Mesothelial cell of epicardium (in vitro differentiated cells): ENCODE measurements around the gene CACNA1I. TPM values are rescaled to one million over a fixed set of nuclear protein-coding genes. Genes with fewer than 3 reads are reported as not detected.

Experiments
- DNase-seq, 2 experiments: peaks; one replicate each; pipeline ENCODE4 v3.0.0; 2021; ENCODE audit warnings: low spot score in 2 of 2; ENCODE audit not compliant: unreplicated experiment in 2 of 2
- H3K27ac Mint-ChIP-seq: 2 replicates; pipeline ENCODE4 v1.8.0; 2021; ENCODE audit warnings: mixed read lengths
- H3K27me3 Mint-ChIP-seq: 2 replicates; pipeline ENCODE4 v1.8.0; 2021; ENCODE audit warnings: low read depth, mixed read lengths
- H3K36me3 Mint-ChIP-seq: 2 replicates; pipeline ENCODE4 v1.8.0; 2021; ENCODE audit warnings: mixed read lengths
- H3K4me1 Mint-ChIP-seq: 2 replicates; pipeline ENCODE4 v1.8.0; 2021; ENCODE audit warnings: mixed read lengths
- H3K4me3 Mint-ChIP-seq: 2 replicates; pipeline ENCODE4 v1.8.0; 2021; ENCODE audit warnings: mild to moderate bottlenecking, moderate library complexity, mixed read lengths
- H3K9me3 Mint-ChIP-seq: 2 replicates; pipeline ENCODE4 v1.8.0; 2021; ENCODE audit warnings: mixed read lengths
- CTCF ChIP-seq: fragments of 200-600 bp; sonication (generic); IDR thresholded peaks from one replicate; pipeline ENCODE4 v1.5.0; 2021; ENCODE audit warnings: antibody characterized with exemption; ENCODE audit not compliant: unreplicated experiment
- total RNA-seq: library from RNA; stranded (reverse); gene quantifications from 3 replicates; pipeline ENCODE4 v1.2.1, GENCODE V29; 2021

The CACNA1I gene
- total RNA-seq, 1 donor from 2014 or later: 0.31 TPM

GRCh38 chr22:39620924-39621690 is 50.6 kb downstream of the CACNA1I start:
- no peak for TF ChIP-seq CTCF
- no peak for DNase-seq
- Mint-ChIP-seq H3K27me3 (peaks cover 22% of the 10 kb centered on the region), H3K36me3 (no peaks in the 10 kb centered on the region), H3K9me3 (no peaks in the 10 kb centered on the region), H3K4me1 (peaks cover 4% of the 10 kb centered on the region), H3K4me3 (no peak overlapping the region), H3K27ac (no peak overlapping the region)

GRCh38 chr22:39621826-39622225 is 51.3 kb downstream of the CACNA1I start:
- Mint-ChIP-seq H3K4me3 (no peak overlapping the region), H3K36me3 (no peaks in the 10 kb centered on the region), H3K4me1 (peaks cover 4% of the 10 kb centered on the region), H3K9me3 (no peaks in the 10 kb centered on the region), H3K27ac (no peak overlapping the region), H3K27me3 (peaks cover 24% of the 10 kb centered on the region)
- no peak for DNase-seq
- no peak for TF ChIP-seq CTCF

DNA sequence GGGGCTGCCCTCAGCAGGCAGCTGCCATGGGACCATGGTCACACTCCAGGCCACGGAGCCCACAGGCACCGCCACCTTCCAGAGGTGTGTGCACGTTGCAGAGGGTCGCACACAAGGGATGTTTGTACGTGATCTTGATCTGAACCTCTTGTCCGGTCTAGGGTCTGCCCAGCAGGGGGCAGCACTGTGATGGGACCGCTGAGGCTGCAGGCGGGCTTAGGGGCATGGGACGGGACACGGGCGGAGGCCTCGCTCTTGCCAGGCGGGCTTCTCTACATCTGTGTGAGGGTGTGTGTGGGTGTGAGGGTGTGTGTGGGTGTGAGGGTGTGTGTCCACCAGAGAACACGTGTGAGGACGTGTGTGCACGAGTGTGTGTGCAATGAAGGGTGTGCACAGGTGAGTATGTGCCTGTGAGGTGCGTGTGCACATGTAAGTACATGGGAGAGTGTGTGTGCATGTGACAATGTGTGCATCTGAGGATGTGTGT is 52.4 kb downstream of the CACNA1I start:
- no peak overlapping the region for H3K27ac Mint-ChIP-seq
- peak in 1 of 2 experiments; percentile 61 for DNase-seq
- TF ChIP-seq CTCF: peak; percentile 63
- no peaks in the 10 kb centered on the region for H3K36me3 Mint-ChIP-seq
- peaks cover 19% of the 10 kb centered on the region for H3K27me3 Mint-ChIP-seq
- H3K9me3 Mint-ChIP-seq: no peaks in the 10 kb centered on the region
- H3K4me3 Mint-ChIP-seq: no peak overlapping the region
- peaks cover 5% of the 10 kb centered on the region for H3K4me1 Mint-ChIP-seq

DNA sequence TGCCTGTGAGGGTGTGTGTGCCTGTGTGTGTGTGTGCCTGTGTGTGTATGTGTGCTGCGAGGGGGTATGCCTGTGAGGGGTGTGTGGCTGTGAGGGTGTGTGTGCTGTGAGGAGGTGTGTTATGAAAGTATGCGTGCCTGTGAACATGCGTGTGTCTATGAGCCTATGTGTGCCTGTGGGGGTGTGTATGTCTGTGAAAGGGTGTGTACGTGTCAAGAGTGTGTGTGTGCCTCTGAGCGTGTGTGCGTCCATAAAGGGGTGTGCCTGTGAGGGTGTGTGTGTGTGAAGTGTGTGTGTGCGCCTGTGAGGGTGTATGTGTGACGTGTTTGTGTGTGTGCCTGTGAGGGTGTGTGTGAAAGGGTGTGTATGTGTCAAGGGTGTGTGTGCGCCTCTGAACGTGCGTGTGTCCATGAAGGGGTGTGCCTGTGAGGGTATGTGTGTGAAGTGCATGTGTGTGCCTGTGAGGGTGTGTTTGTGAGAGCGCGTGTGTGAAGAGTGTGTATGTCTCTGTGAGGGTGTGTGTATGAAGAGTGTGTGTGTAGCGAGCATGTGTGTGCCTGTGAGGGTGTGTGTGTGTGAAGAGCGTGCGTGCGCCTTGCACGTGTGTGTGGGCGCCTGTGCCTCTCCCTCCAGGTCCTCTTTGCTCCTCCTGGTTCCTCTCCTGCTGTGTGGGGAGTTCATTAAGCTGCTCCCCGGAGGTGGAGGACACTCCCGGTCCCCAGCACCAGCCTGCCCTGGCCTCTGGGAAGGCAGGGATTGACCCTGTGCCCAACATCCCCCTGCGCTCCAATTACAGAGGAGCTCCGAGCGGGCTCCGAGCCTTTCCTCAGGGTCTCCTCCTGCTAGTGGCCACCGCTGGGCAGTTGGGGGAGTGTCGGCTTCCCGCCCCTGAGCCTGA is 53.3 kb downstream of the CACNA1I start:
- no peaks in the 10 kb centered on the region for H3K9me3 Mint-ChIP-seq
- peaks cover 17% of the 10 kb centered on the region for H3K27me3 Mint-ChIP-seq
- H3K4me1 Mint-ChIP-seq: peaks cover 3% of the 10 kb centered on the region
- H3K4me3 Mint-ChIP-seq: no peak overlapping the region
- H3K36me3 Mint-ChIP-seq: no peaks in the 10 kb centered on the region
- DNase-seq: no peak
- H3K27ac Mint-ChIP-seq: no peak overlapping the region
- no peak for TF ChIP-seq CTCF

DNA sequence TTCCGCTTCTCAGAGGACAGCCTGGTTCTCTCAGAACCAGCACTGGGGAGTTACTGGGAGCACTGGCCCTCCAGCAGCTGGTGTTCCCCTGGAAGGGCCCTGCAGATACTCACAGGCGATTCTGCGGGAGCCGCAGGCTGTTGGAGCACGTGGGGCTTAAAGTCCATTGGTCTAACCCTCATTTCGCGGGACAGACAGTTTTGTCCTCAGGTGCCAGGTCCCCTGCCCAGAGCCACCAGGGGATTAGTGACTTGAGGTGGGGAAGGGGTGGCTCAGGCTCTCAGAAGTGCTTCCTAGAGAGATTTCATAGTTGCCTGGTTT is 53.9 kb downstream of the CACNA1I start:
- Mint-ChIP-seq H3K4me1 (peaks cover 3% of the 10 kb centered on the region), H3K27ac (no peak overlapping the region), H3K36me3 (no peaks in the 10 kb centered on the region), H3K4me3 (no peak overlapping the region), H3K27me3 (peaks cover 16% of the 10 kb centered on the region), H3K9me3 (no peaks in the 10 kb centered on the region)
- no peak for TF ChIP-seq CTCF
- no peak for DNase-seq
